Fibroblast of mammary gland (primary cell): ENCODE data around the gene CSGALNACT2.
A peak's percentile ranks its signal among the peaks of the same experiment; 100 is the strongest.
"Not testable (repeated sequence)": the region's sequence is repeated elsewhere in the genome, so short reads cannot be mapped to it uniquely, and the experiment has no call there.

Experiments
- DNase-seq: peaks from one replicate; pipeline ENCODE4 v3.0.0-alpha.2; 2010; ENCODE audit warnings: low read depth
- H3K4me3 ChIP-seq: 2 replicates; pipeline ENCODE4 v1.5.1; 2011; ENCODE audit warnings: low read depth, mild to moderate bottlenecking, low read length, moderate library complexity; ENCODE audit not compliant: control insufficient read depth
- TF ChIP-seq, protein P1 (sequence below): conservative IDR thresholded peaks from 2 replicates; pipeline ENCODE4 v1.5.1; 2011; ENCODE audit warnings: low read depth, low read length, inconsistent platforms; ENCODE audit not compliant: control insufficient read depth, insufficient read depth

Gene CSGALNACT2

GRCh38 chr10:43136432-43136831 lies 1.8 kb upstream of the CSGALNACT2 start:
- H3K4me3 ChIP-seq: no peak overlapping the region
- TF ChIP-seq, protein P1, sequence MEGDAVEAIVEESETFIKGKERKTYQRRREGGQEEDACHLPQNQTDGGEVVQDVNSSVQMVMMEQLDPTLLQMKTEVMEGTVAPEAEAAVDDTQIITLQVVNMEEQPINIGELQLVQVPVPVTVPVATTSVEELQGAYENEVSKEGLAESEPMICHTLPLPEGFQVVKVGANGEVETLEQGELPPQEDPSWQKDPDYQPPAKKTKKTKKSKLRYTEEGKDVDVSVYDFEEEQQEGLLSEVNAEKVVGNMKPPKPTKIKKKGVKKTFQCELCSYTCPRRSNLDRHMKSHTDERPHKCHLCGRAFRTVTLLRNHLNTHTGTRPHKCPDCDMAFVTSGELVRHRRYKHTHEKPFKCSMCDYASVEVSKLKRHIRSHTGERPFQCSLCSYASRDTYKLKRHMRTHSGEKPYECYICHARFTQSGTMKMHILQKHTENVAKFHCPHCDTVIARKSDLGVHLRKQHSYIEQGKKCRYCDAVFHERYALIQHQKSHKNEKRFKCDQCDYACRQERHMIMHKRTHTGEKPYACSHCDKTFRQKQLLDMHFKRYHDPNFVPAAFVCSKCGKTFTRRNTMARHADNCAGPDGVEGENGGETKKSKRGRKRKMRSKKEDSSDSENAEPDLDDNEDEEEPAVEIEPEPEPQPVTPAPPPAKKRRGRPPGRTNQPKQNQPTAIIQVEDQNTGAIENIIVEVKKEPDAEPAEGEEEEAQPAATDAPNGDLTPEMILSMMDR: no peak
- DNase-seq: no peak

GRCh38 chr10:43136995-43137716 lies 1.1 kb upstream of the CSGALNACT2 start:
- peak overlapping the region; percentile 75 for H3K4me3 ChIP-seq
- TF ChIP-seq, protein P1: no peak
- peak; percentile 70 for DNase-seq

DNA sequence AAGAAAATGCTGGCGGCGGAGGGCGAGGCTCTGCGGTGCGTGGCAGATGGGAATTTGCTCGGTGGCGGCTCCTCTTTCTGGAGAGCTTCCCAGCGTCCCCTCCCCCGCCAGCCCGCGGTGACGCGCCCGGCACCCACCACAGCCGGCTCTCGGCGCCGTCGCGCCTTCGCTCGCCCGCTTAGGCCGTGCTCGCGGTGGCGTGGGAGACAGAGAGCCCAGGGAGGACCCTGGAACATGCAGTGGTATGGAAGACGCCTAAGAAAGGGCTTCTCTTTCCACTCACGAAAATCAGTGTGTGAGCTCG lies 576 bp upstream of the CSGALNACT2 start:
- peak overlapping the region; percentile 75 for H3K4me3 ChIP-seq
- TF ChIP-seq, protein P1: no peak
- peak; percentile 45 for DNase-seq

- TF ChIP-seq, protein P1: no peak
- DNase-seq: peak; percentile 37
- peak overlapping the region; percentile 73 for H3K4me3 ChIP-seq
These were observed 554 bp downstream of the CSGALNACT2 start for GRCh38 chr10:43138757-43139241.

DNA sequence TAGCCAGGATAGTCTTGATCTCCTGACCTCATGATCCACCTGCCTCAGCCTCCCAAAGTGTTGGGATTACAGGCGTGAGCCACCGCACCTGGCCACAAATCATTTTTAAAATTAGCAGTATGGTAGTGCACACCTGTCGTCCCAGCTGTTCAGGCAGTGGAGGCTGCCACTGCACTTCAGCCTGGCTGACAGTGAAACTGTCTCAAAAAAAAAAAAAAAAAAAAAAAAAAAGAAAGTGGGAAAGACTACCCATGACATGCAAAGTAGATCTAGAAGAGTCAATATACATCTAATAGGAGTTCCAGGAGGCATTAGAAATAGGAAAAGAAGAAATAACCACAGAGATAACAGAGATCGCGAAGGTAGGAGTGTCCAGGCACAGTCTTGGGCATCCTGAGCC lies 3.2 kb downstream of the CSGALNACT2 start:
- DNase-seq: no peak
- TF ChIP-seq, protein P1: no peak
- H3K4me3 ChIP-seq: no peak overlapping the region

DNA sequence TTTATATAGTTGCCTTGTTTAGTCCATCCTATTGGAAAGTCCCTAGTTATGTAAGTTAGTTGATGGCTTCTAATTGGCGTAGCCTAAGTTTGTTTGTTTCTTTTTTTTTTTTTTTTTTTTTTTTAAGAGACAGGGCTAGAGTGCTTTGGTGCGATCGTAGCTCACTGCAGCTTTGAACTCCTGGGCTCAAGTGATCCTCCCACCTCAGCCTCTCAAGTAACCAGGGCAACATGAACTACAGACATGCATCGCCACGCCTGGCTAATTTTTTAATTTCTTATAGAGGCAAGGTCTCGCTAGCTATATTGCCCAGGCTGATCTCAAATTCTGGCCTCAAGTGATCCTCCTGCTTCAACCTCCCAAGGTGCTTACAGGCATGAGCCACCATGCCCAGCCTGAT lies 7.1 kb downstream of the CSGALNACT2 start:
- no peak overlapping the region for H3K4me3 ChIP-seq
- TF ChIP-seq, protein P1: no peak
- no peak for DNase-seq

- DNase-seq, H3K4me3 ChIP-seq: not testable (repeated sequence)
These were observed 7.7 kb downstream of the CSGALNACT2 start for GRCh38 chr10:43145936-43146335.
